Mononuclear cell (primary cell): Measurements from ENCODE around the gene ABI1. TPM values are rescaled to one million over a fixed set of nuclear protein-coding genes. Genes with fewer than 3 reads are reported as not detected.

Source experiments
- H3K27me3 ChIP-seq: 2 replicates; pipeline ENCODE4 v1.6.0; 2011; ENCODE audit warnings: low read length, control low read depth; ENCODE audit not compliant: insufficient read depth
- H3K4me1 ChIP-seq: 2 replicates; pipeline ENCODE4 v1.5.1; 2011; ENCODE audit warnings: mild to moderate bottlenecking, low read length, control low read depth; ENCODE audit not compliant: insufficient read depth
- H3K4me3 ChIP-seq: 2 replicates; pipeline ENCODE4 v1.5.1; 2011; ENCODE audit warnings: mild to moderate bottlenecking, low read length, moderate library complexity
- H3K9me3 ChIP-seq: 2 replicates; pipeline ENCODE4 v1.5.1; 2011; ENCODE audit warnings: low read depth, mild to moderate bottlenecking, control low read depth, low read length
- total RNA-seq: library from RNA; depleted of rRNA; stranded (reverse); fragments of >200 nt; gene quantifications from one replicate; pipeline ENCODE4 v1.2.3, GENCODE V29; 2012

Gene ABI1
- total RNA-seq, 1 donor = 100 TPM

DNA sequence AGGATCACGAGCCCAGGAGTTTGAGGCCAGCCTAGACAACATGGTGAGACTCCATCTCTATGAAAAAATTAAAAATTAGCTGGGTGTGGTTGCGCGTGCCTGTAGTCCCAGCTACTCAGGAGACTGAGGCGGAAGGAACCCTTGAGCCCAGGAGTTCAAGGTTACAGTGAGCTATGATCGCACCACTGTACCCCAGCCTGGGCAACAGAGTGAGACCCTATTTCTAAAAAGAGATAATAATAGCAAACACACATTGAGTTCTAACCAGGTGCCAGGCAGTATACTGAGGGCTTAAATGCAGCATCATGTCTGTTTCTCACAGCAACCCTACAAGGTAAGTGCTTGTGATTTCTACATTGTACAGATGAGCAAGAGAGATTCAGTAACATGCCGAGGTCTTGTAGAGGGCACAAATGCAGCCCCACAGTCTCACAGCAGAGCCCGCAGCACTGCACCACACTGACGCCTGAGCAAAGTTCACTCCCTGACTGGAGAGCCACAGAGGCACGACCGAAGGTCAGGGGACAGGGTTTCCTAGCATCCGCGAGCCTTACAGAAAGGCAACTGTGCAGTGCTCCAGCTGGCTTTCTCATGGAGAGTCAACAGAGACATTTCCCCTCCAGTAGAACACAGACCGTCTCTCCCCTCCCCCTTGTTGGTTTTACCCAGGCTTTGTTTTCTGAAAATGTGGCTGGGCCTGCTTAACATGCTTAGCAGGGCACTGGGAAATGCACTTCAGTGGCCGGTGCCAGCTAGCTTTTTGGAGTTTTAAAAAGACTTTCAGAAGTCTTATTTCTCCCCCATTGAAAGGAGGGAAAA, 126.8 kb downstream of the ABI1 start:
- H3K4me1 ChIP-seq = peaks cover 8% of the 10 kb centered on the region
- H3K9me3 ChIP-seq = no peaks in the 10 kb centered on the region
- H3K27me3 ChIP-seq = no peaks in the 10 kb centered on the region
- H3K4me3 ChIP-seq = no peak overlapping the region

DNA sequence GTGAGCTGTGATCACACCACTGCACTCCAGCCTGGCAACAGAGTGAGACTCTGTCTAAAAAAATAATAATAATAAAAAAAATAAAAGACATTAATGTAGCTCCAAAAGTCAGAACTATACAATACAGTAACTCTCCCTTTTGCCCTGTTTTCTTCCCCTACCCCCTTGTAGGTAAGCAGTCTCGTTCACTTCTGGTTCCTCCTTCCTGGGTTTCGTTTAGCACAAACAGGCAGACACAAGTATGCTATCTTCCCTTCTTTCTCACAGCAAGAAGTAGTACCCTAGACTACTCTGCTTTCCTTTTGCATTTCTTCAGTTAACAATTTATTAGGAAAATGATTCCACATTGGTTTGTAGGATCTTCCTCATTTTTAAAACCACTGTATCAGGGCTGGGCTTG, 130.2 kb downstream of the ABI1 start:
- H3K4me1 ChIP-seq = no peaks in the 10 kb centered on the region
- no peak overlapping the region for H3K4me3 ChIP-seq
- H3K9me3 ChIP-seq = no peaks in the 10 kb centered on the region
- no peaks in the 10 kb centered on the region for H3K27me3 ChIP-seq

GRCh38 chr10:26729395-26729794, 131.4 kb downstream of the ABI1 start:
- Histone ChIP-seq H3K4me3 (no peak overlapping the region), H3K9me3 (no peaks in the 10 kb centered on the region), H3K27me3 (no peaks in the 10 kb centered on the region), H3K4me1 (no peaks in the 10 kb centered on the region)

DNA sequence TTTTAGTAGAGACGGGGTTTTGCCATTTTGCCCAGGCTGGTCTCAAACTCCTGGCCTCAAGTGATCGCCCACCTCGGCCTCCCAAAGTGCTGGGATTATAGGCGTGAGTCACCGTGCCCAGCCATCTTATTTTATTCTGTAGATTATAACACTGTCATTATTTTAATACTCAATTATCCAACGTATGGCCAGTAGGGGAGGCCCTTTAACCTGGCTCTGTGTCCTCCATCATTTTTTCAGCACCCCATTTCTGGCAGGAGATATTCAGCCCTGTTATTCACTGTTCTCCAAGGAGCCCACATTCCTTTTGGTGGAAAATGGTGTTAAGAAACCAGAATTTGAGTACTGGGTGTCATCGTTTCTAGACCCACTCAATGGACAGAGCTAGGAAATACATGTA, 131.8 kb downstream of the ABI1 start:
- no peak overlapping the region for H3K4me3 ChIP-seq
- no peaks in the 10 kb centered on the region for H3K4me1 ChIP-seq
- H3K9me3 ChIP-seq = no peaks in the 10 kb centered on the region
- H3K27me3 ChIP-seq = no peaks in the 10 kb centered on the region

DNA sequence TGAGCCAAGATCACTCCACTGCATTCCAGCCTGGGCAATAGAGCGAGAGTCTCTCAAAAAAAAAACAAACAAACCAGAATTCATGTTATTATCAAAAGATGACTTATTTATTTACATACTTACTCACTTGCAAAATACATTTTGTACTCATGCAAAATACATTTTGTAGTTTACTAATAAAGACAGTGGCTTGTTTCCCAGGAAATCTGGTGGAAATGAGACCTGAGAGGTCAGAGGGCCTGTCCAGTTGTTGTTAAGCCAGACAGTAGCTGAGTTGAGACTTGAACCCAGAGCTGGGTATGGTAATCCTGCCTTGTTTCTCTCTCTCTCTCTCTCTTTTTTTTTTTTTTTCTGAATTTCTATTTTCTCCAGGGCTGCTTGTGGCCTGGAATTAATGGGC, 133.8 kb downstream of the ABI1 start:
- Histone ChIP-seq H3K9me3 (no peaks in the 10 kb centered on the region), H3K4me3 (no peak overlapping the region)

DNA sequence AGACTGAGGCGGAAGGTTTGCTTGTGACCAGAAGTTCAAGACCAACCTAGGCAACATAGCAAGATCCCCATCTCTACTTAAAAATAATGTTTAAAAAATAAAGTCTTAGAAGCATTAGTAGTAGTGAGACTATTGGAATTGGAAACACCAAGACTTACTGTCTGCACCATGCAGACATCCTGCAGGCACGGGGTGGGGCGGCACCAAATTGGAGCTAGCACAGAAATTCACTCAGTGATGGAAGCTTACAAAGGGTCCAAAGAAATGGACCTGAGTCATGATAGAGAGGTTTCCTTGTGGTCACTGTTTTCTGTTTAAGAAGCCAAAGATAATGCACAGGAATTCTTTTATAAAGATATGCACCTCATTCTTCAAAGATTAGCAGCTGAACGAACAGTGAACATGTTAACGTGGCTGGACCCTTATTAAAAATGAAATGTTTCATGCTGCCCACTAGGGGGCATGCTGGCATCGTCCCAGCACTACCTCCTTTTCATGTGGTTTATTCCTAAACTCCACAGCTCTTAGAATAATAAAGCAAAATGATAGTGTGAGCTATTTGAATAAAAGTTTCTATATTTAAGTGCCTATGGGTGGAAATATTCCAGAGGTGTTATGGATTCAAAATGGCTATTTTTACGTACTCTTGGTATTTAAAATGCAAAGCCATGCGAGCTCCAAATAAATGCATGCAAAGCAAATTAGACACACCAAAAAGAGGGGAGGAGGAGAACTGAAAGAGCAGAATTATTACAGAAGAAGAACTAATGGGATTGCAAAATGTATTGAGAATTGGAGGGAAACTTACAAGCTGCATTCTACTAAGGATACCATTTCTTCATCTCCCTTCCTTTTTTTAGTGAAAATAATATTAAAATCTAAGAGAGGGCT, 134.7 kb downstream of the ABI1 start:
- no peaks in the 10 kb centered on the region for H3K27me3 ChIP-seq
- H3K9me3 ChIP-seq = no peaks in the 10 kb centered on the region
- no peak overlapping the region for H3K4me3 ChIP-seq
- no peaks in the 10 kb centered on the region for H3K4me1 ChIP-seq

More for the DNA sequence above, 133.8 kb downstream of the ABI1 start:
- Histone ChIP-seq H3K4me1 (no peaks in the 10 kb centered on the region), H3K27me3 (no peaks in the 10 kb centered on the region)

GRCh38 chr10:26723016-26723415, 137.7 kb downstream of the ABI1 start:
- no peaks in the 10 kb centered on the region for H3K27me3 ChIP-seq
- H3K4me1 ChIP-seq = peaks cover 3% of the 10 kb centered on the region
- no peak overlapping the region for H3K4me3 ChIP-seq
- H3K9me3 ChIP-seq = no peaks in the 10 kb centered on the region

DNA sequence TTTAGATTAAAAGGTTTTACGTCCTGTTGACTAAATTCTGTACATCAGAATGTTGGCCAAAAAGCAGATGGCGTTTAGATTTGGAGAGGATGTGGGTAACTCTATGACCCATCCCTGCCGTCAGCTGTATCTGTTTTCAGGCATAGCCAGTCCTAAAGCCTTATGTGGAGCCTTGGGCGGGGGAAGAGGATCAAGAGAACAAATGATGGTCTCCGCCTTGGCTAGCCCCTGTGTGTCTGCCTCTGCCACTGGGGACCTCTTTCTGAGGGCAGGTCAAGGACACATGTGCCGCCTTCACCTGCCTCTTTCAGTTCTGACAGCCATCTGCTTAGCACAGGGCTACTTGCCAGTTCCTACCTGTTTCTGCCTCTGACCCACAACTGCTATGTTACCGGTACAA, 139.2 kb downstream of the ABI1 start:
- Histone ChIP-seq H3K4me3 (no peak overlapping the region), H3K4me1 (peaks cover 3% of the 10 kb centered on the region), H3K9me3 (no peaks in the 10 kb centered on the region), H3K27me3 (no peaks in the 10 kb centered on the region)

DNA sequence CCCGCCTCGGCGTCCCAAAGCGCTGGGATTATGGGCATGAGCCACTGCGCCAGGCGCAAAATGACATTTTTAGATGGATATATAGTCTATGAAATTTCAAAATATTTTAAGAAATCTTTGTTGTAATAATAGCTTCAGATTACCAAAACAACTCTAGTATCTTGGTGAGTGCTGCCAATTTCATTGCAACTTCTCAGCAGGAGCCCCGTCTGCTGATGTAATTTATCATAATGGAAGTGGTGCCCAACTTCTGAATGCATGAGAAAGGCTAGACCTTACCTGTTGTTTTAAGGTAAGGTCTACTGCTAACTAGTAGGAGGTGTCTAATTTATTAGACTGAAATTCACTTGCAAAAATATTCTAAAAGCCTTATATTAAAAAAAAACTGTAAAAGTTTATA, 143.3 kb downstream of the ABI1 start:
- H3K9me3 ChIP-seq = no peaks in the 10 kb centered on the region
- H3K4me3 ChIP-seq = no peak overlapping the region

GRCh38 chr10:26715137-26715487, 145.6 kb downstream of the ABI1 start:
- Histone ChIP-seq H3K27me3 (no peaks in the 10 kb centered on the region), H3K4me1 (no peaks in the 10 kb centered on the region), H3K4me3 (no peak overlapping the region), H3K9me3 (no peaks in the 10 kb centered on the region)

More for the DNA sequence above, 143.3 kb downstream of the ABI1 start:
- H3K4me1 ChIP-seq = peaks cover 3% of the 10 kb centered on the region
- no peaks in the 10 kb centered on the region for H3K27me3 ChIP-seq

DNA sequence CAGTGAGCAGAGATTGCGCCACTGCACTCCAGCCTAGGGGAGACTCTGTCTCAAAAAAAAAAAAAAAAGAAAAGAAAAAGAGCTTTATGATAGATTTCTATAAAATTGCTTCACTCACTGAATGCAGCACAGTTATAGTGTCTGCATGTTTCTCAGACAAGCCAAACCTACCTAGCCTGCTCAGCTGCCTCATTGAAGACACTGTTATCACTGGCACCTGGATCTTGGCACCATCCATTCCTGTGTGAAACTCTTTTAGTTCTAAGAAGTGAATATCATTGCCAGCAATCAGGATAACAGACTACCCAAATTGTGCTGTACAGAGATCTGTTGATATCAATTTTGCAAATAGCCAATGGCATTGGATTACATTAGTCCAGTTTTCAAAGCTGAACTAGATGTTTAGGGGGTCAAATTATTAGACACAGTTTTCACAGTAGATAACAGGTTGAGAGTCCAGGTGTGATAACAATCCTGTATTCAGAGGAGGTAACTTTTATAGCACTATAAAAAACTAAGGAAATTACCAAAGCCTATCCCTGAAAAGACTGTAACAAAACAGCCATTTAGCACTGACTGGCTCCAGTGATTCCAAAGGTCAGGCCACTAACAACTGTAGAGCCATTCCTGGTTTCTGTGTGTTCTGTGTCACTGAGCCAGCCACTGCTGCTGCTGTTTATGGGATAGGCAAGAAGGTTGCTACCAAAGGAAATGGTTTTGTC, 146.2 kb downstream of the ABI1 start:
- H3K27me3 ChIP-seq = no peaks in the 10 kb centered on the region
- no peak overlapping the region for H3K4me3 ChIP-seq
- no peaks in the 10 kb centered on the region for H3K4me1 ChIP-seq
- no peaks in the 10 kb centered on the region for H3K9me3 ChIP-seq

DNA sequence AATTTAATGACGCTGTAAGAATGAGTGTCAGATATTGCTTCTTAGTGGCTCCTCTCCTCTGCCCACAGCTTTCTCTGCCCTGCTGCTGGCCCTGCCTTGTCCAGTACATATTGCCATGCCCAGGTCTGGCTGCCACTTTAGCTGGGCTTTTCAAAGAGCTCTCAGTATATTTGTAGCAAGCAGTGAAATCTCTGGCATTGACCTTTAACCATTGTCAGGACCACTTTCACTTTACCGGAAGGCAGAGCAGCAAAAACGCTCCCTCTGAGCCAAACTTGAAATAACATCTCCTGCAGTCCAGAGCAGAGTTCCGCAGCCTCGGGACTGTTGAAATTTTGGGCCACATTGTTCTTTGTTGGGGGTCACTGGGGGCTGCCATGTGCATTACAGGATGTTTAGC, 149.4 kb downstream of the ABI1 start:
- peaks cover 8% of the 10 kb centered on the region for H3K4me1 ChIP-seq
- no peaks in the 10 kb centered on the region for H3K27me3 ChIP-seq
- H3K9me3 ChIP-seq = no peaks in the 10 kb centered on the region
- H3K4me3 ChIP-seq = no peak overlapping the region

GRCh38 chr10:26706936-26707335, 153.8 kb downstream of the ABI1 start:
- no peaks in the 10 kb centered on the region for H3K9me3 ChIP-seq
- peaks cover 15% of the 10 kb centered on the region for H3K4me1 ChIP-seq
- no peak overlapping the region for H3K4me3 ChIP-seq
- H3K27me3 ChIP-seq = no peaks in the 10 kb centered on the region

DNA sequence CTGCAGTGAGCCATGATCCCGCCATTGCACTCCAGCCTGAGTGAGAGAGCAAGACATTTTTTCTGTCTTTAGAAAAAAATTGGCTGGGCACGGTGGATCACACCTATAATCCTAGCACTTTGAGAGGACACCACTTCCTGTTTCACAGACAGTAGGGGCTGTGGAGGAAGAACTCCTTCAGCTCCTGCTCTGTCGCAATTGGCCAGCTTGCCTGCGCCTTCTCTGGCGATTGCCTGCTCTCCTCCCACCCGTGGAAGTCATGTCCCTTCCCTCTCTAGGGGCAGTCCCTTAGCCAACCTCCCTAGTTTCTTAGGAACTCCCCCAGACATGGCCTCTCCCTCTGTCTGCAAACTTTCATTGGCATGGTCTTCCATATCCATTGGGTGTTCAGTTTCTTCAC, 154.6 kb downstream of the ABI1 start:
- Histone ChIP-seq H3K4me3 (no peak overlapping the region), H3K9me3 (no peaks in the 10 kb centered on the region), H3K27me3 (no peaks in the 10 kb centered on the region), H3K4me1 (peaks cover 15% of the 10 kb centered on the region)

- no peak overlapping the region for H3K4me3 ChIP-seq
- peaks cover 25% of the 10 kb centered on the region for H3K4me1 ChIP-seq
- no peaks in the 10 kb centered on the region for H3K27me3 ChIP-seq
- H3K9me3 ChIP-seq = no peaks in the 10 kb centered on the region
These were observed 156.8 kb downstream of the ABI1 start for GRCh38 chr10:26703974-26704373.
